ENCODE measurements around the gene SMAD5. TPM values are rescaled to one million over a fixed set of nuclear protein-coding genes. Genes with fewer than 3 reads are reported as not detected.

The SMAD5 gene
- total RNA-seq, 2 donors from 2014 or later: 29.0 to 92.9 TPM

DNA sequence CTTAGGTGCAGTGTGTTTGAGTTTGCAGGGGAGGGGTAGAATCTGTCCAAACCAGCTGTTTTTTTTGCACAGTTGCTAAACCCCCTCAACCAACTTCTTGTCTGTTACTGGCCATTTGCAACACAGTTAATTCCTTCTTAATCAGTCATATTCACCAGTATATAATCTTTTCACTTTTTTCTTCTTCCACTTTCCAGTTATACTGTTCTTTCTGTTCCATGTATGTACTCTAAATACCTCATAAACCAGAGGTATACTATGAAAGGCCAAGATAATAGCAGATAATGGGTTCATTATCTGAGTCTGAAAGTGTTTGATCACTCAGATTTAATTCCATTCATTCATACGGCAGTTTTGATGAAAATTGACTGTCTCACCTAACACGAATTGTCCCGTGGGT is 11.1 kb downstream of the SMAD5 start:
- no peaks in the 10 kb centered on the region for H3K27me3 ChIP-seq (replicated peaks; ENCODE audit: insufficient read depth)
- H3K9me3 ChIP-seq: no peaks in the 10 kb centered on the region
- DNase-seq (ENCODE audit: low spot score) (no peak), ATAC-seq (ENCODE audit: insufficient number of reproducible peaks, low FRiP score, low read depth) (no peak)
- H3K27ac ChIP-seq: no peak overlapping the region
- H3K36me3 ChIP-seq: no peaks in the 10 kb centered on the region
- no peak overlapping the region for H3K4me3 ChIP-seq
- H3K4me1 ChIP-seq (ENCODE audit: control insufficient read depth in 1 of 2, low read depth in 2 of 2): peaks cover 22 to 75% of the 10 kb centered on the region in 2 donors
- TF ChIP-seq, protein P1, sequence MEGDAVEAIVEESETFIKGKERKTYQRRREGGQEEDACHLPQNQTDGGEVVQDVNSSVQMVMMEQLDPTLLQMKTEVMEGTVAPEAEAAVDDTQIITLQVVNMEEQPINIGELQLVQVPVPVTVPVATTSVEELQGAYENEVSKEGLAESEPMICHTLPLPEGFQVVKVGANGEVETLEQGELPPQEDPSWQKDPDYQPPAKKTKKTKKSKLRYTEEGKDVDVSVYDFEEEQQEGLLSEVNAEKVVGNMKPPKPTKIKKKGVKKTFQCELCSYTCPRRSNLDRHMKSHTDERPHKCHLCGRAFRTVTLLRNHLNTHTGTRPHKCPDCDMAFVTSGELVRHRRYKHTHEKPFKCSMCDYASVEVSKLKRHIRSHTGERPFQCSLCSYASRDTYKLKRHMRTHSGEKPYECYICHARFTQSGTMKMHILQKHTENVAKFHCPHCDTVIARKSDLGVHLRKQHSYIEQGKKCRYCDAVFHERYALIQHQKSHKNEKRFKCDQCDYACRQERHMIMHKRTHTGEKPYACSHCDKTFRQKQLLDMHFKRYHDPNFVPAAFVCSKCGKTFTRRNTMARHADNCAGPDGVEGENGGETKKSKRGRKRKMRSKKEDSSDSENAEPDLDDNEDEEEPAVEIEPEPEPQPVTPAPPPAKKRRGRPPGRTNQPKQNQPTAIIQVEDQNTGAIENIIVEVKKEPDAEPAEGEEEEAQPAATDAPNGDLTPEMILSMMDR (IDR thresholded peaks at IDR 0.05): no peak

- no peak overlapping the region for H3K27ac ChIP-seq
- H3K4me1 ChIP-seq (ENCODE audit: control insufficient read depth in 1 of 2, low read depth in 2 of 2): peaks cover 18 to 69% of the 10 kb centered on the region in 2 donors
- DNase-seq (ENCODE audit: low spot score): no peak
- TF ChIP-seq, protein P1 (IDR thresholded peaks at IDR 0.05): no peak
- H3K9me3 ChIP-seq: no peaks in the 10 kb centered on the region
- no peaks in the 10 kb centered on the region for H3K27me3 ChIP-seq (replicated peaks; ENCODE audit: insufficient read depth)
- no peak for ATAC-seq (ENCODE audit: insufficient number of reproducible peaks, low FRiP score, low read depth)
- H3K4me3 ChIP-seq: no peak overlapping the region
- H3K36me3 ChIP-seq: no peaks in the 10 kb centered on the region
Observed at GRCh38 chr5:136145030-136145429, 12.4 kb downstream of the SMAD5 start.

GRCh38 chr5:136146201-136146600 is 13.6 kb downstream of the SMAD5 start:
- DNase-seq (ENCODE audit: low spot score) (no peak), ATAC-seq (ENCODE audit: insufficient number of reproducible peaks, low FRiP score, low read depth) (no peak)
- TF ChIP-seq, protein P1 (IDR thresholded peaks at IDR 0.05): no peak
- Histone ChIP-seq H3K36me3 (no peaks in the 10 kb centered on the region), H3K4me3 (no peak overlapping the region), H3K27ac (no peak overlapping the region), H3K4me1 (ENCODE audit: control insufficient read depth in 1 of 2, low read depth in 2 of 2) (peaks cover 18 to 65% of the 10 kb centered on the region in 2 donors), H3K27me3 (replicated peaks; ENCODE audit: insufficient read depth) (no peaks in the 10 kb centered on the region), H3K9me3 (no peaks in the 10 kb centered on the region)

DNA sequence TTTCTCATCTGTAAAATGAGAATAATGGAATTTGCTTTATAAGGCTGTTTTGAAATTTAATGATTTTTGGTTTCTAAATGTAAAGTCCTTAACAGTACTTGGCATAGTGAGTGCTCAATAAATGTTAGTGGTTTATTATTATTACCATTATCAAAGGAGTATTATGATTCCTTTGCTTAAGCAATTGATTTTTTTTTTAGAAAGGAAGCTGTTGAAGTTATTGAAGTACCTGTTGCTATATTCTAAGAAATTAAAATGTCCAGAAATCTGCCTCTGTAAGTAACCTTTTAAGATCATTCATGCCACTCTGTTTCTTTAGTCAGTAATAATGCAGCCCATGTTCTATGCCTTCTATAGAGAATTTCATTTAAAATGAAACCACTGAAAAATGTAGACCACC is 15.0 kb downstream of the SMAD5 start:
- no peaks in the 10 kb centered on the region for H3K9me3 ChIP-seq
- no peak overlapping the region for H3K4me3 ChIP-seq
- ATAC-seq (ENCODE audit: insufficient number of reproducible peaks, low FRiP score, low read depth) (no peak), DNase-seq (ENCODE audit: low spot score) (no peak)
- peaks cover 15 to 51% of the 10 kb centered on the region in 2 donors for H3K4me1 ChIP-seq (ENCODE audit: control insufficient read depth in 1 of 2, low read depth in 2 of 2)
- no peaks in the 10 kb centered on the region for H3K27me3 ChIP-seq (replicated peaks; ENCODE audit: insufficient read depth)
- H3K27ac ChIP-seq: no peak overlapping the region
- H3K36me3 ChIP-seq: no peaks in the 10 kb centered on the region
- TF ChIP-seq, protein P1 (IDR thresholded peaks at IDR 0.05): no peak

DNA sequence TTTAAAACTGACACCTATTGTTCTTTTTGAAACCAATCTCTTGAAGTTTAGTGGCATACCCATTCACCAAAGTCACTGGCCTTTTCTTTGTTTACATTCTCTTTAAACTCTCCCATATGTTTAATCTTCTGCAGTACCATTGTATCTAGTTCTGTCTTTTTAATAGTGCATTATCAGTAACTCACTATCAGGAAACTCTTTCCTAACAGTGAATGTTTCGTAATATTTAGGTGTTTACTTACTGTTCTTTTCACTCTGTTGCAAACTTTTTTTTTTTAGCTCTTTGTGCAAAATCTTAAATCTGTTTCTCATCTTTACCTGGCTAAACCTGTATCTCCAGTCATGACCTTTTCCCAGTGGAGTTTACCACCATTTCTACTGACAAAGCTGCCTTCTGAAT is 17.2 kb downstream of the SMAD5 start:
- TF ChIP-seq, protein P1 (IDR thresholded peaks at IDR 0.05): no peak

More for the DNA sequence above, 17.2 kb downstream of the SMAD5 start:
- no peak overlapping the region for H3K4me3 ChIP-seq
- H3K36me3 ChIP-seq: peaks cover 4% of the 10 kb centered on the region
- H3K27ac ChIP-seq: no peak overlapping the region
- ATAC-seq (ENCODE audit: insufficient number of reproducible peaks, low FRiP score, low read depth) (no peak), DNase-seq (ENCODE audit: low spot score) (no peak)
- no peaks in the 10 kb centered on the region for H3K27me3 ChIP-seq (replicated peaks; ENCODE audit: insufficient read depth)
- no peaks in the 10 kb centered on the region for H3K9me3 ChIP-seq
- H3K4me1 ChIP-seq (ENCODE audit: control insufficient read depth in 1 of 2, low read depth in 2 of 2): peaks cover 7 to 37% of the 10 kb centered on the region in 2 donors

Data from thoracic aorta (tissue), 2 donors.